D341Med (cell line): Measurements from ENCODE around the gene LNPEP.

Experiments used
- DNase-seq: peaks from one replicate; pipeline ENCODE4 v3.0.0; 2012; ENCODE audit warnings: low spot score

The LNPEP gene

DNA sequence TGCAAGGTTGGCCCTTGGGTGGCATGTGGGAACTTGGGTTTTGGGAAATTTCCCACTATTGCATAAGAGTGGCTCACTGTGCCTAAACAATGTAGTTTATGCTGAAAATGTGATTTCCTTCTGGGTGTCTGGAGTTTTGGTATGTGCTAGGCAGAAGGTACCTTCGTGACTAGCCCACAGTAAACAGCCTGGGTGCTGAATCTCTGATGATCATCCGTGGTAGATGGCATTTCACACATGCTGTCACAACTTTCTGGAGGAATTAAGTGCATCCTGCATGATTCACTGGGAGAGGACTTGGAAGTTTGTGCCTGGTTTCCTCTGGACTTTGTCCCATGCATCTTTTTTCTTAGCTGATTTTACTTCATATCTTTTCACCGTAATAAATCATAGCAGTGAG is 64.5 kb downstream of the LNPEP start:
- DNase-seq: no peak

DNA sequence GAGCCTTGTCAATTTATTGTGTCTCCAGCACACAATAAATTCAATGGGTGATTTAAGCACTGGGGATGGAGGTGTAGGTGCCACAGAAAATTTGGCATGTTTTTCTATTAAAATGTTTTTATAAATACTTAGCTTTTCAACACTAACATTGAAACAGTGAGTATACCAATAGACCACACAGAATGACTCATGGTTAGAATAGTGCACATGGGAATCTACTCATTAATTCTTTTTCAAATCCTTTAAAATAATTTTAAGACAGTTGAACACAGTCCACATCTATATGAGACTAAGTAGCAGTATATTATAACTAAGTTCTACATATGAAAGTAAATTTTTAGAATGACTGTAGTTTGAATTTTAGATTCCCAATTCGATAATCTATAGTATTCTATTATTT is 67.1 kb downstream of the LNPEP start:
- DNase-seq: no peak

DNA sequence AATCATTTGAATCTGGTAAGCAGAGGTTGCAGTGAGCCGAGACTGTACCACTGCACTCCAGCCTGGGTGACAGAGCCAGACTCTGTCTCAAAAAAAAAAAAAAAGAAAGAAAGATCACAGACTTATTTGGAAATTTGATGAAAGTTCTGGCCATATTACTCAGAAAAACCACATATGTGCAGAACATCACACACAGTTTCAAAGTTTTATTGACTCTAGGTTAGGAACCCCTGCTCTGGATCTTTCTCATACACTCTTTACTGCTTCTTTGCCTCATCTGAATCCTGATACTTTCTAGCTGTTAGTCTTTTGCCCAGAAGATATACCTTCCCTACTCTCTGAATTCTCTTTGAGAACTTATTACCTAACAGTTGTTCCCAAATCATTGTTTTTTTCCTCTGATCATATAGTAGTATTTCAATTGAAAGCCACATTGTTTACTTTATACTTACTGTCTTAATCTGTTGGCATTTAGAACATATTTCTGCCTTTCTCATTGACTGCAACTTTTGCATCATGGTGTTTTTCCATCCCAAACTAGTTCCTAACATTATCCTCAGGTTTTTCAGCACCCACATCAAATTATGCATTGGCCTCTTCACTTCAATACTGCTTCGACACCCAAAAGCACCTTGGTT is 68.7 kb downstream of the LNPEP start:
- no peak for DNase-seq

DNA sequence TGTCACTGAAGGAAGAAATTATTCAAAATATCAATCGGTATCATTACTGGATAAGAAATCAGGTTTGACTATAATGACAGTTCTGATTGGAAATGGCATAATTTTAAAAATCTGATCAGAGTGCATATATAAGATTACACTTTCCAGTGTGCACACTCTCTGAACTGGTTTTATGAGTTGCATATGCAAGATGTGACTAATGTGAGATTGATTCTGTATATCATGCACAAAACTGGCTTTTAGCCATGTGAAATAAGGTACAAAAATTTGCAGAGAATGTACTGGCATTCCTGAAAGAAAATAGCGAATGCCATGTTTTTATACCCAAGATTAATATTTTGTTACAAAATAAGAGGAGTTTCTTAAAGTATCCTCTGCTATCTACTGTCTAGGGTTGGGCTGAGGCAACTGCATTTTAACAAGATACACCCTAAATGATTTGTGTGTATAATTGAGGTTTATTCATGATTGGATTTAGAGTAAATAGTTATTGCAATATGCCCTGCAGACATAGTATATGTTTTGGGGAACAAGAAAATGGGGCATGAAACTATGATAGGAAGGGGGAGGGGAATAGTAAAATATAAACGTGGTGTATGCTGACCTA is 70.7 kb downstream of the LNPEP start:
- DNase-seq: no peak

DNA sequence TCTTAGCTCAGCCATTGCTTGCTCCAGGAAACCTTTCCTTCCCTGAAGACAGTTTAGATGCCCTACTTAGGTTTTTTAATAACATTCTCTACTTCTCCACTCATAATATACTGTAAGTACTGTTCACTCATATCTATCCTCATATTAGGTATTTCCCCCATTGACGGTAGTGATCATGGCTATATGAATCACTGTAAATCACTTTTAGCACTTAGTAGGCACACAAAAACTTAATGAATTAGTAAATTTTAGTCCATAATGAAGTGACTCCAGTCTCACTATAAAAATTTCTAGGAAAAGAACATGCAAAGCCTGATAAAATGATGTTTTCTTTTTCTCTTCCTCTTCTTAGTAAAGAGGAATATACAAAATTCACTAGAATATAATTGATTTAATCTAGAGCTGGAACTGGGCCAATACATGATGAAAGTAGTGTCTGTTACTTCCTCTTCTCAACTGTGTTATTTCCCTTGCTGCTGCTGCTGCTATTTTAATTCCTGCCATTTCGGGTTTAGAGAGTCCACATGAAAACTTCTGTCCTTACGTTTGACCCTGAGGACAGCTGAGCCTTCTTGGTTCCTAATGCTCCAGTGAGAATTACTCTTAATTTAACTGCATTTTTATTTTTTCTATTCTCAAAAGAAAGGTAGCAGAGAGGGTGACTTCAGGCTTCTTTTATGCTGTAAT is 73.5 kb downstream of the LNPEP start:
- DNase-seq: no peak

DNA sequence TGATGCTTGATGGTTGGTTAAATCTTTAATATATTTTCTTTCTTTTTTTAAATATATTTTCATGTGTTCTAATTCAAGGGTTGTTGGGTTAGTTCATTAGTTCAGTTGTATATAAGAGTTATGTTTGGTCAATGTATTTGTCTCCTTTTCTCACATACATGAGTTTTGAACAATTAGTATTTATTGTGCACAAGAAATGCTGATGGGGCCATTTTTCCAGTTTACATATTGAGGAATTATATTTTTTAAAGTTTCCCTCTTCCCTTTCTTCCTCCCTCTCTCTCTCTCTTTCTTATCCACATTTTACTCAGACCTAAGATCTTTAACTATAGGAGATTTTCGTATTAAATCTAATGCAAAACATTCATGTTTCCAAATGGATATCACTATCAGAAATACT is 74.0 kb downstream of the LNPEP start:
- no peak for DNase-seq

DNA sequence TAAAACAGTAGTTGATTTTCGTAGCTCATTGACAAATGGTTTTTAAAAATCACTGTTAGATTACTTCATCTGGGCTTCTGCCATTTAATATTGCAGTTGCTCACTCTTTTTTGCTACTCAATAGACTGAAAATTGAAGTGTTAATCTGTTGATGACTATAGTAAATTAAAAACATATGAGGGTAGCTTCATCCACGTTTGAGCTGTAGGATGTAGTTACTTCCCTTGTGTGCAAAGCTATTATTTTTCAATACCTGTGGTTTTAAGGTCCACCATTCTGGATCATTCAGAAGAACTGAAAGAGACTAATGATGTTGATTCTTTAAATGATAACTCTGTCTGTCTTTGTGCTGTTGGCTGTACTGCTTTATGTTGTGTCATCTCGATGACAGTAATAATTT is 74.7 kb downstream of the LNPEP start:
- no peak for DNase-seq

DNA sequence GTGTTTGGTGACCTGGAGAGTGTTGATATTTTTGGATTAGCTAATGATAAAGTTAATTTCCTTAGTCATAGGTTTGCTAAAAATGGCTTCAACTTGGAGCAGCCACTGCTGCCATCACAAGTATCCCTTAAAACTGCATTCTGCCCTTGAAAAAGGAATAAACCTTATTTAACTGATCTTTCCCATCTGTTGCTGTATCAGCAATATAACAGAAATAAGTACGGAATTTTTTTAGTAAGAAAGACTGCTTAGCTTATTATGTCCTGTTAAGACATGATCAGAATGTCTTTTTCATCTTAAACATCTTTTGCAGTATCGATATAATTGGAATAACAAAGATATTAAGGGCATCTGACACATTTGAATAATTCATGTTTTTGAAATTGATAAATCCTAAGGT is 75.7 kb downstream of the LNPEP start:
- no peak for DNase-seq

DNA sequence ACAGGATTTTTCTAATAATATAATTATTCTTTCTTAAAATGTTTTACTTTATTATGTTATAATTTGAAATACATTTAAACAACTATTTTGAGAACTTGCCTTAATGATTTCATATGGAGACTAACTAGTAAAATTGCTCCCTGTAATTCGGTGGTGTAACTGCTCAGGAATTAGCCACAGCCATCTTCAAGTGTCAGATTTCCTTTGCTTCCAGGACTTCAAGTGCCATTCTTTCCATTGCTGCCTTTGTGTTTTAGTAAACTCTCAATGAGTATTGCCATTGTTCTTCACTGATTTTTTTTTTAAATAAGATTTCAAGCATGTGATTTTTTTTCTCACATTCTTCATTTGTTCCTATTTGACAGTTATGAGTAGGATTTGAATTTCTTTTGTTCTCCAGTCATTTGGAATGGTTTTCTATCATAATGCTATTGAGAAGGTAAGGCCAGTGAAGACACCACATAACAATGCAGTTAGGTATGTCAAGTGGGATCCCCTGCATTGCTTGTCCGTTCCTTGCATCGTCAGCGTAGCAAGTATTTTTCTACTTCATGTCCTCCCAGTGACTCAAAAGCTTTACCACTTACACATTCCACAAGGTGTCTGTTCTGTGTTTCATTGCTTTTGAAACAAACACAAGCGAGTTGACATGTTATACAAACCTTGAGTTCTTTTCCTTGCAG is 83.7 kb downstream of the LNPEP start:
- DNase-seq: no peak

DNA sequence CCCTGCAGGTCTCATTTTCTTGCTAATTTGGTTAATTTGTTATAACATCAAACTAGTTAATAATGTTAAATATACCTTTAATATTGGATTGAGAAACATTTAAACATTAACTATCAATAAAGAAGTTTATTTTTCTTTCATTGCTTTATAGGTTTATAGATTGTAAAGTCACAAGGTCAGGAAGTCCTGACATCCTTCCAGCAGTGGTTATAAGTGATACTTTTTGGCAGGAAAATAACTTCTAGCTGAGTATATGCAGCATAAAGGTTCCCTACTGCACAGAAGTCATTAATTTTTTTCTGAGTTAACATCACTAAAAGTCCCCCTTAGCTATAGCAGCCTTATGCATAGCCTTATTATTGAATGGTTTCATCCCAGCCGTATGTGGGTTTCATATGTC is 85.5 kb downstream of the LNPEP start:
- DNase-seq: no peak

DNA sequence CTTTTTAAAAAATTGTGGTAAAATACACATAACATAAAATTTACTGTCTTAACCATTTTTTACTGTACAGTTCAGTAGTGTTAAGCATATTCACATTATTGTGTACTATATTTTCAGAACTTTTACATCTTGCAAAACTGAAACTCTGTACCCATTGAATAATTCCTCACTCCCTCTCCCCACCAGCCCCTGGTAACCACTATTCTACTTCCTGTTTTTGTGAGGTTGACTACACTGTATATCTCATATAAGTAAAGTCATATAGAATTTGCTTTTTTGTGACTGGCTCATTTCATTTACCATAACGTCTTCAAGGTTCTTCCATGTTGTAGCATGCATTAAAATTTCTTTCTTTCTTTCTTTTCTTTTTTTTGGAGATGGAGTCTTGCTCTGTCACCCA is 87.0 kb downstream of the LNPEP start:
- no peak for DNase-seq

DNA sequence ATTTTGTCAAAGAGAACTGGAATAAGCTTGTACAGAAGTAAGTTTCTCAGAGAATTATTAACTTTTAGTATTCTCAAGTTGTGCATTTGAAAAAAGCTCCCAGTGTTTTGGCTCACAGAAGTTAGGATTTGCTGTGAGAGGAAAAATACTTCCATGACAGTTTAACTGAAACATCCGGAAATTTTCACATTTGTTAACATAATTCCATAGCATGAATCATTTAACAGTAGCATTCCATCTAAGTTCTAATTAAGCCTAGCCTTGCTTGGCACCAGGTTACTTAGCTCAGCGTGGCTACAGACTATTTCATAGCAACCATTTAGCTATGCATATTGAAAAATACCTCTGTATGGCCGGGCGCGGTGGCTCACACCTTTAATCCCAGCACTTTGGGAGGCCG is 90.8 kb downstream of the LNPEP start:
- DNase-seq: no peak

DNA sequence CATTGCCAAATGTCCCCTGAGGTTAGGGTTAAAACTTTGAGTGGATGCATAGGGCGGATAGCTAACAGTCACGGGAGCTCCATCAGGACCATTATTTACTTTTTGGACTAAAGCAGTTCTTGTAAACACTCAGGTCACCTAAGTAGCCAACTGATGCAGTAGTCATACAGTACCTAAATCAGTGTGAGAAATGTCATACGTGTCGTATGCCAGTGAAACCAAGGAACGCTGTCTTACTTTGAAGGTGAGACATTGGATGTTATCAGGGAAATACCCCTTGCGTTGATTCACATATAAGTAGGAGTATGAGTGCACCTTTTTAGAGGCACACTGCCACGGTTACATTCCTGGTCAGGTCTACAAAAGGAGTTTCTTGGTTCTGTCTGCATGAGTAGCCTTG is 101.9 kb downstream of the LNPEP start:
- no peak for DNase-seq

DNA sequence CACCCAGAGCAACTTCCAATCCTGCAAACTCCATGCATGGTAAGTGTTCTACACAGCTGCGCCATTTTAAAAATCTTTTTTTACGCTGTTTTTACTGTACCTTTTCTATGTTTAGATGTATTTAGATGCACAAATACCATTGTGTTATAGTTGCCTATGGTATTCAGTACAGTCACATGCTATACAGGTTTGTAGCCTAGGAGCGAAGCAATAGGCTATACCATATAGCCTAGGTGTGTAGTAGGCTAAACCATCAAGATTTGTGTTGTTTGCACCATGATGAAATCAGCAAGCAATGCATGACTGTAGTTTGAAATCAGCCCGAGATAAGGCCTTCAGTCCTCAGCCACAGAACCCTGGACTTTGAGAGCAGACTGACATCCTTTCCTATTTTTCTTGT is 105.4 kb downstream of the LNPEP start:
- no peak for DNase-seq

DNA sequence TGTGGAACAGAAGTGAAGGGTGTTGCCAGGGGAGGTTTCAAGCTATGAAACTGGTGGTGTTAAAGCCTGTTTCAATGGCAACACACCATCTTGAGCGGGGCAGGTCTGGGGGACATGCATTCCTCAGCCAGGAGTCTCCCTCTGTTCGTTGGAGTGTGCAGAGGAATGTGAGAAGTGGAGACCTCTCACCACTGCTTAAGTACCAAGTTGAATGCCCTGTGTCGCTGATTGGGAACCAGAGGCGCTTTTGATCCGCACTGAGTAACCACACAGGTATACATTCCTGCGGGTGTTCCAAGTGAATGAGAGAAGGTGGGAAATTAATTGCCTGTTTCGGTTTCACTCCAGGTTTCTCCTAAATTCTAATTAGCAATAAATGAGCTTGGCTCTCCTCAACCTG is 107.1 kb downstream of the LNPEP start:
- no peak for DNase-seq

DNA sequence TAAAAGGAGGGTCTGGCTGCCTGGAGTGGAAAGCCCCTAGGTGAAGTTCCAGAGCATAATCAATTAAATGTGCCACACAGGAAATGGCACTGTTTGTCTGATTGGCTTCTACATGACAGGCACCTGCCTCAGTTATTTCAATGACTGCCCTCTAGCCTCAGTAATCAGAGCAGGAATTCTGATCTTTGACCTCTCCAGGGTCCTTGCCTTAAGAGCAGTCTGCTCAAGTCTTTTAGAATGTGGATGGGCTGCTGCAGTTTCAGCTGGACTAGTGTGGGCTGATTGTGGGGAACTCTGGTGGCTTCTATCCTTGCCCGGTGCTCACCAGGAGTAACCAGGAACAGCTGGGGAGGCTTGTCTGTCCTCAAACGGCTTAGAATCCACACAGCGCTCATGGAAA is 107.6 kb downstream of the LNPEP start:
- no peak for DNase-seq

DNA sequence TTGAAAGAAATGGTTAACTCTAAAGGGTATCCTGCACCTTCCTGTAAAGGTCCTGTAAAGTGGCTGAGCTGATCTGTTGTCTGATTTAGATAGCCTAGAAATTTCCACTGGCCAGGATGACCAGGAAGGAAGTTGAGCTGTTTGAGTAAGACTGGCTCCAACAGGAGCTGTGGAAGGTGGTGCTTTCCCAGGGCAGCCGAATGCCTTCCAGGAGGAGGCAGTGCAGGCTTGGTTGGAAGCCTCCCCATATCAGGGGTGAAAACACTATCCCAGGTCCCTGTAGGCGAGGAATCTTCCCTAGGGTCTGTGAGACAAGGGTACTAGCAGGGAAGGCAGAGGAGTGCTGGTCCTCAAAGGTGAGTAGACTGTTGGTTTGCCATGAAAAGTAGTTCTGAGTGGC is 108.2 kb downstream of the LNPEP start:
- DNase-seq: peak; percentile 27

DNA sequence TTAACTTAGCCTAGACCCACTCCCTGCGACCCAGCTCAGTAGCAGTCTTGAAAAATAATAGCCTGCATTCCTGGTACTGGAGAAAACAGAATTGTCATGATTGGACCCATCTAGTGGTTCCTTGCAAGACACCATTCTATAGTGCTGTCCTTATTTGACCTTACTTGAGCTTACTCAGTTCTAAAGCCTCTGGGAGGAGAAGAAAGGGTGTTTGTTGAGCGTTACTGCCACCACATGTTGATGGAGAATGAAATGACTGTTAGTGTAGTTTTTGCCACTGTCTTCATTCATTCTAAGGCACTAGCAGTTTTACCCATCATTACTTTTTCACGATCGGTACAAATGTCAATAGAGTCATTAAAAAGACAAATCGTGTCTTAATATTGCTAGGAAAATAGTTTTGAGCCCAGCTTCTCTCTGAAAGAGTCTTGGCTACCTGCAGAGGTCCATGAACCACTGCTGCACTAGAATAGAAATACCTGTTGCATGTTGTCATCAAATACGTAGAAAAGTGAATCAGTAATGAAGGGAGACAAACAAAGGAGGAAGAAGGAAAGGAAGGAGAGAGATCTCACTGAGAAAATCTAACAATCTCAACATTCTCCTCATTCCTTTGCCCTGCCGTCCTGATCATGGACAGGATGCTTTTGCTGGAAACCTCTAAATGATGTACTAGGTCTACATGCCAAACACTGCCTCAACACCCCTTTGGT is 110.5 kb downstream of the LNPEP start:
- DNase-seq: no peak

DNA sequence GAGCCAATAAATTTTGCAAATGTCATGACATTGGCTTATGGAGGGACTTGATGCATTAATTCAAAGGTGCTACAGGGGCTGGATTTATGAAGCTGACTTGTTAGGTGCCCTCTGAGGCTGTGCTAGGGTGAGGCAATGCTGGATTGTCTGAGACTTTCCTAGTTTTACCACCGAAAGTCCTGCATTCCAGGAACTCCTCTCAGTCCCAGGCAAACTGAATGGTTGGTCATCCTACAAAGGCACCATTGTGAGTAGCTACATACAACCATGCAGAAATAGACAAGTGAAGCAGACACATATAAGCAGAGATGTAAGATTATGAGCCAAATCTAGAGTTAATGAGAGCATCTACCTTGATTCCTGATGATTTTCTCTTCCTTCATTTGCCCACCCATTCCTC is 111.2 kb downstream of the LNPEP start:
- no peak for DNase-seq

DNA sequence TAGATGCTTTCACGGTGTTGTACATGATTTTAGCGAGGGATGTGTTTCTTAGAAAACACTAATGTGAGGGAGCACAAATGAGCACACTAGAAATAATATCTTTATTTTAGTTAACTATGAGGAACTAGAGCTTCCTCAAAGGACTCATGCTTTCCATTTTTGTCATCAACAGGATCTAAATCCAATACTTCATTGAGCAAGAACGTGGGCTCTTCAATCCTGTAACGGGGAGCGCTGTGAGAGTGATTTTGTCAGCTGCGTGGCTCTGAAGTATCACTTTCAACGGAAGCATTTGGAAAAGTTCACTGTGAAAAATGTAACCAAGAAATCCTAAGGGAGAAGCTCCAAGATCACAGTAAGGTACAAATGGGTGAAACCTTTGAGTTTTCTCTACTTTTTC is 113.3 kb downstream of the LNPEP start:
- no peak for DNase-seq

DNA sequence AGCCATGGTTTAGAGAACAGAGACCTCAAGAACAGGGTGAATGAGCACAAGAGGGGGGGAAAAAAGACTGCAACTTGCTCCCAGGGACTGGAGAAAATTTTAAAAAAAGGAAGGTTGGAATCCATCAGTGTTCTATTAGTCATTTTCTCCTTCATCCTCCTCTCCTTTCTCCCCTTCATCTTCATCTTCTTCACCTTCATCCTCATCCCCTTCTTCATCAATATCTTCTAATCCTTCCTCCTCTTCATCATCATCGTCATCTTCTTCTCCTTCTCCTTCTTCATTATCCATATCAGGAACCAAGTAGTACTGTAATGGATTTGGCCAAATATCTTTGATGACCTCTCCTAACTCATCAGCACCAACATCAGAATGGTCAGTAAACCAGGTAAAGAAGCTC is 120.4 kb downstream of the LNPEP start:
- DNase-seq: no peak

DNA sequence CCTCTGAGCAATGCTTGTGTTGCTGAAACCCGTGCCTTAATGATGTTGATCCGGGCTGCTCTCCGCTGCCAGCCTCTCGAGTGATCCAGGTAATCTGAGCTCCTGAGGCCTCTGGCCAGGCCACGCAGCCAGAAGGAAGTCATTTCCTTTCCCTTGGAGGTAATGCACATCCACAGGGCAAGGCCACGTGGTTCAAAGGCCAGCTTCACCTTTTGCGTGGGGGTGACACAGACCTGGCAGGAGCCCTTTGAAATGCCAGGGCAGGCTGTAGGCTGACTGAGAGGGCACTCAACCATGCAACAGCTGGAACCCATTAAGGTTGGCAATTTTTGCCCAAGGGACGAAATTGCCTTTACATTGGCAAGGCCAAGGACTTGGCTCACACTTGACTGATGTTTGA is 126.2 kb downstream of the LNPEP start:
- no peak for DNase-seq

DNA sequence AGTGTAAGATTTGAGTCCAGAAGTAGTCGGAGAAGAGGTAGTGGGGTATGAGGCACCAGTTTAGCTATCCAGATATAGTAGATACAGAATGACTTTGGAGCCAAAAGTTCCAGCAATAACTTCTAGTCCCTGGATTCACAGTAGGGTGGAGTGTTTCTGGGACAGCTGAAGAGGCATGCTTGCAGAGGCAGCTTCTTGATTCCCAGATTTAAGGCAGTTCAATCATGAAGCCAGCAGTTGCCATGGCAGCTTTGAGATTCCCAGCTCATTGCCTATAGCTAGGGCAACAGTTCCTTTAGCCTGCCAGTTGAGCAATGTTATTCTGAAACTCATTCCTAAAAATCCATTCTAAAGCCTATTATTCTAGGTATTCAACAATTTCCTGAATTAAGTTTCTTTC is 127.4 kb downstream of the LNPEP start:
- no peak for DNase-seq
